Transverse colon (tissue), 4 donors: ENCODE measurements around the gene SP2. TPM values are rescaled to one million over a fixed set of nuclear protein-coding genes. Genes with fewer than 3 reads are reported as not detected.

Source experiments
- DNase-seq: peaks from one replicate; pipeline ENCODE4 v3.0.0-alpha.2; 2019
- H3K27ac ChIP-seq, 4 donors: fragments of 200-600 bp; sonication (generic); 2 replicates each; pipeline ENCODE4 v1.5.1; 2016 to 2018; ENCODE audit warnings: inconsistent platforms in 4 of 4
- H3K27me3 ChIP-seq: fragments of 200-600 bp; sonication (generic); 2 replicates; pipeline ENCODE4 v1.5.1; 2017; ENCODE audit warnings: inconsistent platforms
- H3K36me3 ChIP-seq, 4 donors: fragments of 200-600 bp; sonication (generic); 2 replicates each; pipeline ENCODE4 v1.5.1; 2017 to 2019; ENCODE audit warnings: inconsistent platforms in 4 of 4
- H3K4me1 ChIP-seq, 4 donors: fragments of 200-600 bp; sonication (generic); 2 replicates each; pipeline ENCODE4 v1.5.1; 2017 to 2020; ENCODE audit warnings: inconsistent platforms in 4 of 4
- H3K4me3 ChIP-seq, 4 donors: fragments of 200-600 bp; sonication (generic); 1 replicate in 1 of 4; 2 replicates in 3 of 4; pipeline versions ENCODE4 v1.5.1 to v1.6.1; 2017 to 2019; ENCODE audit warnings: inconsistent platforms in 4 of 4
- H3K9me3 ChIP-seq, 2 donors: fragments of 200-600 bp; sonication (generic); 2 replicates each; pipeline ENCODE4 v1.5.1; 2017 to 2019; ENCODE audit warnings: inconsistent platforms in 2 of 2
- CTCF ChIP-seq, 5 experiments: fragments of 200-600 bp in 3 of 5; fragments of 450-650 bp in 2 of 5; sonication (generic) in 3 of 5; IDR thresholded peaks; 1 replicate in 2 of 5; 2 replicates in 3 of 5; pipeline ENCODE4 v1.5.1; 2016 to 2017; ENCODE audit warnings: antibody characterized with exemption in 5 of 5, inconsistent platforms in 3 of 5, mild to moderate bottlenecking in 2 of 5, moderate library complexity in 1 of 5
- EP300 ChIP-seq: sonication (generic); formaldehyde crosslinking; IDR thresholded peaks from one replicate; pipeline ENCODE4 v1.6.1; 2017; ENCODE audit warnings: antibody characterized with exemption, low read depth
- POLR2A ChIP-seq: fragments of 450-650 bp; IDR thresholded peaks from one replicate; pipeline ENCODE4 v1.6.1; 2016; ENCODE audit warnings: antibody characterized with exemption, mild to moderate bottlenecking, moderate library complexity
- POLR2AphosphoS5 ChIP-seq, 3 donors: sonication (generic); formaldehyde crosslinking; IDR thresholded peaks; one replicate each; pipeline ENCODE4 v1.6.1; 2016; ENCODE audit warnings: antibody characterized with exemption in 3 of 3
- WGBS, 2 donors: methylation state at CpG; one replicate each; pipeline ENCODE4 v1.1.5; 2018; ENCODE audit warnings: low coverage in 1 of 2; 5-methylcytosine and 5-hydroxymethylcytosine counted together
- in situ Hi-C, 4 donors: fragments of 200-750 bp; cut with MboI; loops; one replicate each; pipeline versions ENCODE4 v1.15.0 to v1.15.1; 2017; ENCODE audit warnings: low sequenced_read_pairs in 3 of 4, low pct_ligation_motif_present in 1 of 4, low pct_unique_long_range_greater_than_20kb in 1 of 4
- intact Hi-C: fragments of 100-400 bp; cut with DNase I; formaldehyde crosslinking; loops from one replicate; pipeline ENCODE4 v1.15.1; 2023; ENCODE audit warnings: low total_unique reads
- total RNA-seq, 4 donors: library from RNA; depleted of rRNA; stranded (reverse); fragments of >200 nt; gene quantifications; one replicate each; pipeline ENCODE4 v1.1.0, GENCODE V29; 2016

SP2 gene
- 10 to 100 TPM in 3 of 4 donors, 1 to 10 TPM in 1; 8.3 to 22.1 (median 17.4) TPM for total RNA-seq

- H3K27ac ChIP-seq = peak within 1 kb of the TSS; percentile 97 to 98 (median 98)
- in situ Hi-C loops = no loop called here
- TF ChIP-seq POLR2AphosphoS5 (IDR thresholded peaks at IDR 0.05) = peak; percentile 59 to 79 (median 73)
- peak in 2 of 5 experiments; percentile 6 to 19 for TF ChIP-seq CTCF (IDR thresholded peaks at IDR 0.05)
- TF ChIP-seq EP300 = no peak
- TF ChIP-seq POLR2A = peak; percentile 71
- no peaks in the 10 kb centered on the region for H3K36me3 ChIP-seq
- 1% methylated on average over 38 of the region's 70 CpGs; no CpG with 5 or more reads in 1 of the 2 donors for WGBS, 2 donors
- intact Hi-C loops = no loop called here
- peak within 1 kb of the TSS; percentile 88 to 95 (median 90) for H3K4me3 ChIP-seq
- H3K9me3 ChIP-seq = no peaks in the 10 kb centered on the region
- DNase-seq = peak; percentile 100
- H3K4me1 ChIP-seq = peaks cover 5 to 27% (median 19%) of the 10 kb centered on the region in 4 donors
- no peaks in the 10 kb centered on the region for H3K27me3 ChIP-seq
Measured at GRCh38 chr17:47895856-47896671, at the start of gene SP2. Gene SP2, plus strand, starts transcription at chr17:47896236. Its CDS starts 51 bp downstream, at chr17:47896287.

- DNase-seq = no peak
- H3K9me3 ChIP-seq = no peaks in the 10 kb centered on the region
- TF ChIP-seq POLR2AphosphoS5 (IDR thresholded peaks at IDR 0.05) (no peak), POLR2A (no peak), EP300 (no peak), CTCF (IDR thresholded peaks at IDR 0.05) (no peak)
- no peak overlapping the region for H3K4me3 ChIP-seq
- in situ Hi-C loops = loop anchor here in 1 of 4 donors (25.0 kb wide), 1 partner anchor 115 kb away; the partner anchor contains the start of genes CDK5RAP3 and PRR15L
- no peak overlapping the region for H3K27ac ChIP-seq
- intact Hi-C loops = loop anchor here (10.0 kb wide), 1 partner anchor 98 kb away; the partner anchor contains the start of gene PNPO
- H3K27me3 ChIP-seq = peaks cover 57% of the 10 kb centered on the region
- WGBS, 2 donors = 57% methylated on average over 30 of the region's 31 CpGs; no CpG with 5 or more reads in 1 of the 2 donors
- H3K4me1 ChIP-seq = peaks cover 8 to 40% (median 28%) of the 10 kb centered on the region in 4 donors
- no peaks in the 10 kb centered on the region for H3K36me3 ChIP-seq
Measured at GRCh38 chr17:47846716-47847340, 49.2 kb upstream of the SP2 start.

- H3K36me3 ChIP-seq = no peaks in the 10 kb centered on the region
- intact Hi-C loops (loop anchor here (10.0 kb wide), 1 partner anchor 97 kb away; the partner anchor contains the start of gene PNPO), in situ Hi-C loops (loop anchor here in 1 of 4 donors (25.0 kb wide), 1 partner anchor 115 kb away; the partner anchor contains the start of genes CDK5RAP3 and PRR15L)
- no peak overlapping the region for H3K27ac ChIP-seq
- no peak overlapping the region for H3K4me3 ChIP-seq
- 41% methylated on average over 49 of the region's 71 CpGs; no CpG with 5 or more reads in 1 of the 2 donors for WGBS, 2 donors
- H3K27me3 ChIP-seq = peaks cover 64% of the 10 kb centered on the region
- peak in 2 of 5 experiments; percentile 6 to 10 for TF ChIP-seq CTCF (IDR thresholded peaks at IDR 0.05)
- no peak for TF ChIP-seq POLR2AphosphoS5 (IDR thresholded peaks at IDR 0.05)
- no peak for DNase-seq
- H3K4me1 ChIP-seq = peaks cover 8 to 34% (median 23%) of the 10 kb centered on the region in 4 donors
- H3K9me3 ChIP-seq = no peaks in the 10 kb centered on the region
Measured at GRCh38 chr17:47847341-47848197, 48.5 kb upstream of the SP2 start.
